GM12878 (cell line): ENCODE measurements around the gene RNF150. TPM values are rescaled to one million over a fixed set of nuclear protein-coding genes. Genes with fewer than 3 reads are reported as not detected.

Source experiments
- ATAC-seq: fragments of 200-7000 bp; cut with Tn5 transposase; 3 replicates; pipeline ENCODE4 v1.9.1; 2020; ENCODE audit warnings: mild to moderate bottlenecking, moderate library complexity
- BruUV-seq: library from RNA; stranded (reverse); fragments of 400-500 nt; replicated peaks from 2 replicates; lab custom pipeline; 2021; lab: Mats Ljungman, UMichigan
- CTCF ChIA-PET: fragments of 300-600 bp; sonication (Branson Sonifier 250); formaldehyde crosslinking; extraction: SDS; loops from one replicate; lab custom pipeline; 2021; ENCODE audit warnings: inconsistent platforms; lab: Yijun Ruan, JAX
- POLR2A ChIA-PET: fragments of 350-600 bp; formaldehyde crosslinking; extraction: SDS; loops from one replicate; lab custom pipeline; 2021; ENCODE audit warnings: inconsistent platforms; lab: Charles Lee
- RAD21 ChIA-PET: fragments of 300-600 bp; sonication (Branson Sonifier 250); formaldehyde crosslinking; loops from one replicate; lab custom pipeline; 2023; ENCODE audit warnings: antibody characterized with exemption; ENCODE audit not compliant: unreplicated experiment; lab: Charles Lee
- SMC1A ChIA-PET: fragments of 300-600 bp; sonication (Branson Sonifier 250); formaldehyde crosslinking; loops from one replicate; lab custom pipeline; 2023; ENCODE audit not compliant: unreplicated experiment, uncharacterized antibody; lab: Charles Lee
- DNase-seq: peaks from one replicate; pipeline ENCODE4 v3.0.0-alpha.2; 2011; ENCODE audit warnings: low read depth, low spot score
- FAIRE-seq: peaks from 3 replicates; lab custom pipeline; 2011; peaks lifted over from hg19 to GRCh38; lab: Jason Lieb, UNC
- H2AFZ ChIP-seq: 2 replicates; pipeline ENCODE4 v1.6.0; 2011; ENCODE audit warnings: low read depth, low read length, control low read depth; ENCODE audit not compliant: control insufficient read depth
- H3K27ac ChIP-seq: 2 replicates; pipeline ENCODE4 v1.5.1; 2011; ENCODE audit warnings: control low read depth; ENCODE audit not compliant: control insufficient read depth, insufficient read depth
- H3K27me3 ChIP-seq, 2 experiments: replicated peaks in 1 of 2; 2 replicates each; pipeline versions ENCODE4 v1.6.0 to v1.6.1; 2011; ENCODE audit warnings: low read length in 1 of 2; ENCODE audit not compliant: control insufficient read depth in 2 of 2, insufficient read depth in 2 of 2
- H3K36me3 ChIP-seq, 2 experiments: 2 replicates each; pipeline ENCODE4 v1.5.1; 2011; ENCODE audit warnings: low read length in 1 of 2; ENCODE audit not compliant: control insufficient read depth in 2 of 2, insufficient read depth in 2 of 2
- H3K4me1 ChIP-seq: 2 replicates; pipeline ENCODE4 v1.6.1; 2011; ENCODE audit warnings: mild to moderate bottlenecking, low read length, moderate library complexity, mixed read lengths; ENCODE audit not compliant: control insufficient read depth, insufficient read depth
- H3K4me2 ChIP-seq: 2 replicates; pipeline ENCODE4 v1.6.0; 2011; ENCODE audit warnings: control low read depth; ENCODE audit not compliant: control insufficient read depth, insufficient read depth
- H3K4me3 ChIP-seq: fragments of 200-600 bp; sonication (generic); 2 replicates; pipeline ENCODE4 v1.5.1; 2016
- H3K79me2 ChIP-seq: 2 replicates; pipeline ENCODE4 v1.6.0; 2011; ENCODE audit warnings: low read length; ENCODE audit not compliant: control insufficient read depth, insufficient read depth
- H3K9ac ChIP-seq: 2 replicates; pipeline ENCODE4 v1.8.0; 2011; ENCODE audit warnings: low read length, control low read depth, mixed read lengths; ENCODE audit not compliant: control insufficient read depth, insufficient read depth
- H3K9me3 ChIP-seq: replicated peaks from 3 replicates; pipeline ENCODE4 v1.5.1; 2011; ENCODE audit warnings: mild to moderate bottlenecking, low read length; ENCODE audit not compliant: control insufficient read depth, insufficient read depth
- H4K20me1 ChIP-seq: 2 replicates; pipeline ENCODE4 v1.6.0; 2011; ENCODE audit not compliant: control insufficient read depth, insufficient read depth
- EZH2 ChIP-seq: IDR thresholded peaks from 2 replicates; pipeline ENCODE4 v1.6.1; 2012; ENCODE audit warnings: low read depth, mild to moderate bottlenecking, control low read depth, inconsistent platforms, low read length, borderline replicate concordance; ENCODE audit not compliant: control insufficient read depth
- FOXM1 ChIP-seq: IDR thresholded peaks from 2 replicates; pipeline ENCODE4 v1.6.1; 2012; ENCODE audit warnings: low read depth, mild to moderate bottlenecking, inconsistent platforms, low read length, moderate library complexity
- HDGF ChIP-seq: fragments of 450-650 bp; IDR thresholded peaks from 2 replicates; pipeline ENCODE4 v1.6.1; 2016; ENCODE audit warnings: antibody characterized with exemption
- JUNB ChIP-seq: IDR thresholded peaks from 2 replicates; pipeline ENCODE4 v1.6.1; 2016; ENCODE audit warnings: antibody characterized with exemption, mild to moderate bottlenecking
- NBN ChIP-seq: fragments of 450-650 bp; IDR thresholded peaks from 2 replicates; pipeline ENCODE4 v1.6.1; 2016
- NRF1 ChIP-seq: conservative IDR thresholded peaks from 2 replicates; pipeline ENCODE4 v1.6.1; 2011; ENCODE audit warnings: mild to moderate bottlenecking, low read depth, low read length, improper control_type of control experiment
- RAD51 ChIP-seq: fragments of 450-650 bp; IDR thresholded peaks from 2 replicates; pipeline ENCODE4 v1.6.1; 2016; ENCODE audit warnings: moderate library complexity, mild to moderate bottlenecking, inconsistent platforms
- RCOR1 ChIP-seq: conservative IDR thresholded peaks from 2 replicates; pipeline ENCODE4 v1.6.1; 2012; ENCODE audit warnings: low read depth, low read length, improper control_type of control experiment
- SIN3A ChIP-seq: IDR thresholded peaks from 2 replicates; pipeline ENCODE4 v1.6.1; 2012; ENCODE audit warnings: low read depth, low read length, improper control_type of control experiment
- SMARCA5 ChIP-seq: fragments of 450-650 bp; IDR thresholded peaks from 2 replicates; pipeline ENCODE4 v1.6.1; 2017; ENCODE audit warnings: mild to moderate bottlenecking
- SRF ChIP-seq, 2 experiments: IDR thresholded peaks; 2 replicates each; pipeline ENCODE4 v1.6.1; 2011; ENCODE audit warnings: low read depth in 2 of 2, low read length in 2 of 2, mild to moderate bottlenecking in 1 of 2, moderate library complexity in 1 of 2
- SUPT20H ChIP-seq: IDR thresholded peaks from 2 replicates; pipeline ENCODE4 v1.6.1; 2011; ENCODE audit warnings: low read depth, mild to moderate bottlenecking, low read length, moderate library complexity, borderline replicate concordance; ENCODE audit not compliant: control insufficient read depth
- YBX1 ChIP-seq: fragments of 450-650 bp; IDR thresholded peaks from 2 replicates; pipeline ENCODE4 v1.6.1; 2016; ENCODE audit warnings: antibody characterized with exemption
- WGBS: methylation state at CpG from one replicate; pipeline ENCODE4 v1.1.6; 2016; ENCODE audit warnings: low lambda C conversion rate; ENCODE audit not compliant: insufficient replicate concordance, insufficient coverage; ENCODE audit errors: missing lambda C conversion rate; 5-methylcytosine and 5-hydroxymethylcytosine counted together
- in situ Hi-C: fragments of 300-500 bp; cut with MboI; formaldehyde crosslinking; loops from 9 replicates; pipeline ENCODE4 v1.14.3; 2018; ENCODE audit warnings: mixed read lengths
- intact Hi-C: fragments of 100-400 bp; cut with micrococcal nuclease; formaldehyde crosslinking; loops from one replicate; pipeline ENCODE4 v1.14.2; 2022; ENCODE audit not compliant: unreplicated experiment
- polyA plus RNA-seq, 11 experiments: library from polyadenylated mRNA; depleted of rRNA in 4 of 11; unstranded in 6 of 11; stranded (reverse) in 5 of 11; fragments of >200 nt; fragmentation: Nextera tagmentation in 4 of 11; fragmentation: Illumina TruSeq in 1 of 11; extraction: Ambion mirVana in 4 of 11; extraction: Trizol in 1 of 11; gene quantifications; 1 replicate in 1 of 11; 2 replicates in 10 of 11; pipeline versions ENCODE4 v1.2.1 to v1.2.3, GENCODE V29; 2011 to 2016; ENCODE audit warnings: inconsistent platforms in 2 of 11, missing spikeins in 2 of 11, low read depth in 1 of 11
- total RNA-seq, 4 experiments: library from RNA; depleted of rRNA in 3 of 4; stranded (reverse); fragments of >200 nt in 3 of 4; fragmentation: Illumina TruSeq in 1 of 4; extraction: Trizol in 1 of 4; gene quantifications; 2 replicates each; pipeline versions ENCODE4 v1.2.1 to v1.2.3, GENCODE V29; 2013 to 2021
- TF ChIP-seq, protein P1 (sequence below): IDR thresholded peaks from 2 replicates; pipeline ENCODE4 v1.6.1; 2012; ENCODE audit warnings: low read depth, low read length, improper control_type of control experiment
- TF ChIP-seq, protein P2 (sequence below): fragments of 450-650 bp; formaldehyde crosslinking; IDR thresholded peaks from 2 replicates; pipeline ENCODE4 v1.4.0; 2020; ENCODE audit warnings: mild to moderate bottlenecking, moderate library complexity

Gene RNF150
- total and polyA plus RNA-seq, 10 of the 15 experiments (the other 5 are each of a cell fraction or from before 2014, with no cell fraction given) = 0.01 to 2.3 (median 0.04) TPM; not detected in 6

DNA sequence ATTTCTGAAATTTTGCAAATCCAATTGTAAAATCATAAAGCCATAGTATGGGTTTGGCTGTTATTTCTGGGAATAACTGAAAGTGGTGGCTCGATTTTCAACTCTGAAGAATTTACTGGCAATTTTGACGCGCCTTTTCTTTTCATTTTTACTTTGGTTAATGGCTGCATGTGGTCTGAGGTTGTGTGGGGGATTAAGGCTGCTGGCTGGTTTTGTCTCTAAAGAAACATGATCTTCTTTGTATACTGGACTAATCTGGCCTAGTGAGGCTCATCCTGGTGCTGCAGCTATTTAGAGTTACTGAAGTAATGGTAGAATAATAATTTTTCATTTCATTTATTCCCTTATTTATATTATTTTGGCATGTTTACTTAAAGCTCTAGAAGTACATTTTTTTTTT lies 164.0 kb downstream of the RNF150 start:
- H3K27ac ChIP-seq = no peak overlapping the region
- in situ Hi-C loops (no loop called here), intact Hi-C loops (no loop called here)
- POLR2A ChIA-PET = no interaction called here
- 68% methylated on average over 3 of the region's 3 CpGs for WGBS
- H3K36me3 ChIP-seq = no peaks in the 10 kb centered on the region
- SMC1A ChIA-PET = no interaction called here
- CTCF ChIA-PET = no interaction called here
- no peaks in the 10 kb centered on the region for H3K27me3 ChIP-seq
- no peak overlapping the region for H2AFZ ChIP-seq
- DNase-seq (no peak), ATAC-seq (no peak), FAIRE-seq (no peak)
- no peaks in the 10 kb centered on the region for H4K20me1 ChIP-seq
- no peaks in the 10 kb centered on the region for H3K4me1 ChIP-seq
- no peak overlapping the region for H3K4me3 ChIP-seq
- H3K9me3 ChIP-seq = no peaks in the 10 kb centered on the region
- no TSS peak for BruUV-seq
- no peak overlapping the region for H3K9ac ChIP-seq
- no peak overlapping the region for H3K4me2 ChIP-seq
- TF ChIP-seq NBN (no peak), YBX1 (no peak), EZH2 (no peak)
- H3K79me2 ChIP-seq = no peaks in the 10 kb centered on the region
- RAD21 ChIA-PET = interaction anchor here (0.6 kb wide), 1 partner anchor 68 kb away, joined by 4 read pairs; no protein-coding TSS in a partner anchor

DNA sequence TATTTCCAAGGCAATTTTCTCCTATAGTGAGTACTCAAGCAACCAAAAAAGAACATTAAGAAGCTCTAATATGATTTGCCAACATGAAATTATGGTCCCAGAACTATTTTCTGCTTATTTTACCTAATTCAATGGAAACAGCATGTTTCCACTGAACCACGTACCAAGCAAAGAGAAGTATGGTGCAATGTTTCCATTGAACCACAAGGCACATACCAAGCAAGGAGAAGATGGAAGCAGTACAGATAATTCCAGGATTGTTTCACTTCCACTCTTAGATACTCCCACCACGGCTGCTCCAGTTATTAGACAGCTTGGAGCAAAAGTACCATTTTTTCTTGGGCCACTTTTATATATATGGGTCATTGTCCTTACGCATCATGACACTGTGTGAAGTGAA lies 164.9 kb downstream of the RNF150 start:
- DNase-seq (no peak), ATAC-seq (no peak), FAIRE-seq (no peak)
- in situ Hi-C loops (no loop called here), intact Hi-C loops (no loop called here)
- Histone ChIP-seq H3K4me1 (no peaks in the 10 kb centered on the region), H3K79me2 (no peaks in the 10 kb centered on the region), H3K9me3 (no peaks in the 10 kb centered on the region), H4K20me1 (no peaks in the 10 kb centered on the region), H3K4me3 (no peak overlapping the region), H3K36me3 (no peaks in the 10 kb centered on the region), H3K27me3 (no peaks in the 10 kb centered on the region), H3K9ac (no peak overlapping the region), H2AFZ (no peak overlapping the region), H3K4me2 (no peak overlapping the region), H3K27ac (no peak overlapping the region)
- RAD21 ChIA-PET = no interaction called here
- WGBS = 29% methylated on average over 3 of the region's 3 CpGs
- BruUV-seq = no TSS peak
- POLR2A ChIA-PET = no interaction called here
- no peak for TF ChIP-seq RCOR1
- TF ChIP-seq, protein P1, sequence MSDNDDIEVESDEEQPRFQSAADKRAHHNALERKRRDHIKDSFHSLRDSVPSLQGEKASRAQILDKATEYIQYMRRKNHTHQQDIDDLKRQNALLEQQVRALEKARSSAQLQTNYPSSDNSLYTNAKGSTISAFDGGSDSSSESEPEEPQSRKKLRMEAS = no peak
- no peak for TF ChIP-seq RAD51
- TF ChIP-seq JUNB = no peak
- no peak for TF ChIP-seq NRF1
- TF ChIP-seq HDGF = no peak
- no peak for TF ChIP-seq SIN3A
- TF ChIP-seq SMARCA5 = no peak
- TF ChIP-seq FOXM1 = no peak
- no peak for TF ChIP-seq SUPT20H
- TF ChIP-seq, protein P2, sequence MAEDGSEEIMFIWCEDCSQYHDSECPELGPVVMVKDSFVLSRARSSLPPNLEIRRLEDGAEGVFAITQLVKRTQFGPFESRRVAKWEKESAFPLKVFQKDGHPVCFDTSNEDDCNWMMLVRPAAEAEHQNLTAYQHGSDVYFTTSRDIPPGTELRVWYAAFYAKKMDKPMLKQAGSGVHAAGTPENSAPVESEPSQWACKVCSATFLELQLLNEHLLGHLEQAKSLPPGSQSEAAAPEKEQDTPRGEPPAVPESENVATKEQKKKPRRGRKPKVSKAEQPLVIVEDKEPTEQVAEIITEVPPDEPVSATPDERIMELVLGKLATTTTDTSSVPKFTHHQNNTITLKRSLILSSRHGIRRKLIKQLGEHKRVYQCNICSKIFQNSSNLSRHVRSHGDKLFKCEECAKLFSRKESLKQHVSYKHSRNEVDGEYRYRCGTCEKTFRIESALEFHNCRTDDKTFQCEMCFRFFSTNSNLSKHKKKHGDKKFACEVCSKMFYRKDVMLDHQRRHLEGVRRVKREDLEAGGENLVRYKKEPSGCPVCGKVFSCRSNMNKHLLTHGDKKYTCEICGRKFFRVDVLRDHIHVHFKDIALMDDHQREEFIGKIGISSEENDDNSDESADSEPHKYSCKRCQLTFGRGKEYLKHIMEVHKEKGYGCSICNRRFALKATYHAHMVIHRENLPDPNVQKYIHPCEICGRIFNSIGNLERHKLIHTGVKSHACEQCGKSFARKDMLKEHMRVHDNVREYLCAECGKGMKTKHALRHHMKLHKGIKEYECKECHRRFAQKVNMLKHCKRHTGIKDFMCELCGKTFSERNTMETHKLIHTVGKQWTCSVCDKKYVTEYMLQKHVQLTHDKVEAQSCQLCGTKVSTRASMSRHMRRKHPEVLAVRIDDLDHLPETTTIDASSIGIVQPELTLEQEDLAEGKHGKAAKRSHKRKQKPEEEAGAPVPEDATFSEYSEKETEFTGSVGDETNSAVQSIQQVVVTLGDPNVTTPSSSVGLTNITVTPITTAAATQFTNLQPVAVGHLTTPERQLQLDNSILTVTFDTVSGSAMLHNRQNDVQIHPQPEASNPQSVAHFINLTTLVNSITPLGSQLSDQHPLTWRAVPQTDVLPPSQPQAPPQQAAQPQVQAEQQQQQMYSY = no peak
- TF ChIP-seq SRF (IDR thresholded peaks at IDR 0.05; ENCODE audit: low read depth in 2 of 2, low read length in 2 of 2) = no peak
- CTCF ChIA-PET = interaction anchor here (0.7 kb wide), 1 partner anchor 1647 kb away, joined by 3 read pairs; no protein-coding TSS in a partner anchor
- SMC1A ChIA-PET = no interaction called here
